HG03039 (cell line): ENCODE results near the gene SIRT6.
"Not testable (repeated sequence)": the region's sequence is repeated elsewhere in the genome, so short reads cannot be mapped to it uniquely, and the experiment has no call there.

Experiments
- ATAC-seq: cut with Tn5 transposase; IDR thresholded peaks from one replicate; pipeline ENCODE4 v1.9.1; 2021; ENCODE audit warnings: mild to moderate bottlenecking, moderate library complexity; ENCODE audit not compliant: unreplicated experiment

Gene SIRT6

DNA sequence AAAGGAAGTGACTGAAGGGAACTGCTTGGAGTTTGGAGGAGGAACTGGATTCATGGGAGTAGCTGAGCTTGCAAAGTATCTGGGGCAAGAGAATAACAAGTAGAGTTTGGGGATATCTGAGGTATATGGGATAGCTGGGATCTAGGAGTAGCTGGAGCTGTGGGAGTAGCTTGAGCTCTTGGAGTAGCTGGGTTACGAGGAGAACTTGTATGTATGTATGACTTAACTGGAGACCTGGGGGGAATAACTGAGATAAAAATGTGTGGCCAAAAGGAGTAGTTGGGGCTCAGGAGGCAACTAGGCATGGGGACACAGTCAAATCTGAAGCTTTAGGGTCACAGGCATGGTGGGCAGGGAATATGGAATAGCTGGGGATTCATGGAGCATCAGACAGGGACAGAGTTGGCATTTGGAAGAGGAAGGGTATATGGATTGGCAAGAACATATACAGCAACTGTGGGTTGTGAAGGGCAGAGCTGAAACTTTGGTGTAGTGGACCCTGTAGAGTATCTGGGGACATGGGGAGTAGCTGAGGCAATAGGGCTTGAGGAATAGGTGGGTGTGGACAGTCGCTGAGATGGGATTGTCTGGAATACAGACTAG, 18.7 kb upstream of the SIRT6 start:
- ATAC-seq: no peak

DNA sequence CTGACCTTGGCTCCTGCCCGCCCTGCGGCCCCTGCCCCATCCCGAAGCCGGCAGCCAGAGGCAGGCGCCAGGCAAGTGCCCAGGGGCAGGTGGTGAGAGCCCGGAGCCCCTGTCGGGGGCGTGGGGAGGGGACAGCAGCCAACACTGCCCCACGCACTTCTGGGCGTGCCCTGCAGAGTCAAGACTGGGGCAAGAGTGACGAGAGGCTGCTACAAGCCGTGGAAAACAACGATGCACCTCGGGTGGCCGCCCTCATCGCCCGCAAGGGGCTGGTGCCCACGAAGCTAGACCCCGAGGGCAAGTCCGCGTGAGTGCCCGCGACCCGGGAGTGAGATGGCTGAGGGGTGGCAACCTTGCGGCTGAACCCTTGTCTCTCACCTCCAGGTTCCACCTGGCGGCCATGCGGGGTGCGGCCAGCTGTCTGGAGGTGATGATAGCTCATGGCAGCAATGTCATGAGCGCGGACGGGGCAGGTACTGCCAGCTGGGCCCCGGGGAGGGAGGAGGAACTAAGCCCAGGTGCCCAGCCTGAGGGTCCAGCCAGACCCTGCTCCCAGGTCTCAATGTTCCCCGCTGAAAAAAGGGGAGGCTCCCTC, 17.4 kb upstream of the SIRT6 start:
- ATAC-seq: no peak

DNA sequence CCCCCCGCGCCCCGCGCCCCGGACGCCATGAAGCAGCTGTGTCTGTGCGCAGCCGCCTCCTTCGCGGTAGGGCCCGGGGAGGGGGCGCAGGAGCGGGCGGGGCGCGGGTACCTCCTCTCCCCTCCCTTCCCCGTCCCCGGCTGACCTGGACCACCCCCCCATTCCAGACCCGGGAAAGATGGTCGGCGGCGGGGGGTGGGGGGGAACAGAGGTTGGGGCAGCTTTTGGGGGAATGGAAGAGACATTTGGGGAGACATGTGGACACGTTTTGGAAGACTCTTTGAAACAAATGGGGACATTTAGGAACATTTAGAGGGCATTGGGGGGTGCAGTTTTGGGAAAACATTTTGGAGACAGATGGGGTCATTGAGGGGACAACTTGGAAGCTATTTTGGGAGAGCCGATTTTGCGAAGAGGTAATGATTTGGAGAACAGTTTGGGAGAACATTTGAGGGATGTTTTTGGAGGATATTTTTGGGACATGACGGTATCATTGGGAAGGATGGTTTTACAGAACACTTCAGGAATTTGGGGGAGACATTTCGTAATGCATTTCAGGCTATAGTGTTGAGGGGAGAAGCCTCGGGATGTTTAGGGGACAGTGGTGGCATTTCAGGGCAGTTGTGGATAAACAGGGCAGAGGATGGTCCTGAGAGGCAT, 16.2 kb upstream of the SIRT6 start:
- no peak for ATAC-seq

DNA sequence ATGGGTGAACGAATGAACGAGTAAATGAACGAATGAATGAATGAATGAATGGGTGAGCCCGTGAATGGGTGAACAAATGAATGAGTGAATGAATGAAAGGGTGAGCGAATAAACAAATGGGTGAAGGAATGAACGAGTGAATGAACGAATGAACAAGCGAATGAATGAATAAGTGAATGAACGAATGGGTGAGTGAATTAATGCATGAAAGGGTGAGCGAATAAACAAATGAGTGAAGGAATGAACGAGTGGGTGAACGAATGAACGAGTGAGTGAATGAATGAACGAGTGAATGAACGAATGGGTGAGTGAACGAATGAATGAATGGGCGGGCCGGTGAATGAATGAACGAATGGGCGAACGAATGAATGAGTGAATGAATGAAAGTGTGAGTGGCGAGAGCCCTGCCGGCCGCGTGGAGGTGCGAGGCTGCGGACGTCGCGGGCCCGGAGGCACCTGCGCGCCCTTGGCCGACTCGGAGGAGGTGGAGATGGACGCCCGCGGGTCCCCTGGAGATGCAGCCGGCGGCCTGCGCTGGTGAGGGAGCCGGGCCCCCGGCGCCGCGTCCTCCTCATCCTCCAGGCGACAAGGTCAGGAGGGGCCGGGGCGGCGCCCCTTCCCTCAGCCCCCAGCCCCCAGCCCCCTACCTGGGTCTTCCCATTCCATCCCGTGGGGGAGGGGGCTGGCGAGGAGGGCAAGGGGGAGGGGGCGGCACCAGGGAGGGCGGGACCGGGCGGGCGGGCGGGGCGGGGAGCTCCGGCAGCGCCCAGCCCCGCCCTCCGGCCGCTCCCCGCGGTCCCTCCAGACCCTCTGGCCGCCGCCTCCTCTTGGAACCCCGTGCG, 15.5 kb upstream of the SIRT6 start:
- ATAC-seq: no peak

DNA sequence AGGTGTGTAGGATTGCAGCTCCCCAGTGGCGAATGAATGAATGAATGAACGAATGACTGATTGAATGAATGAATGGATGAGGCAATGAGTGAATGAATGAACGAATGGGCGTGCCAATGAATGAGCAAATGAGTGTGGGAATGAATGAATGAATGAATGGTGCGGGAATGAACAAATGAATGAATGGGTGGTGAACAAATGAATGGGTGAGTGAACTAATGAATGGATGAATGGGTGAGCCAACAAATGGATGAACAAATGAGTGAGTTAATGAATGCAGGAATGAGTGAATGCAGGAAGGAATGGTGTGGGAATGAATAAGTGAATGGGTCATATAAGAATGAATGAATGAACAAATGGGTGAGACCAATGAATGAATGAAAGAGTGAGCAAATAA, 14.9 kb upstream of the SIRT6 start:
- ATAC-seq: no peak

GRCh38 chr19:4196587-4197148, 14.3 kb upstream of the SIRT6 start:
- ATAC-seq: no peak

- no peak for ATAC-seq
These were observed 13.6 kb upstream of the SIRT6 start for GRCh38 chr19:4196009-4196408.

GRCh38 chr19:4194353-4194752, 12.0 kb upstream of the SIRT6 start:
- ATAC-seq: no peak

GRCh38 chr19:4192537-4192936, 10.2 kb upstream of the SIRT6 start:
- ATAC-seq: not testable (repeated sequence)

DNA sequence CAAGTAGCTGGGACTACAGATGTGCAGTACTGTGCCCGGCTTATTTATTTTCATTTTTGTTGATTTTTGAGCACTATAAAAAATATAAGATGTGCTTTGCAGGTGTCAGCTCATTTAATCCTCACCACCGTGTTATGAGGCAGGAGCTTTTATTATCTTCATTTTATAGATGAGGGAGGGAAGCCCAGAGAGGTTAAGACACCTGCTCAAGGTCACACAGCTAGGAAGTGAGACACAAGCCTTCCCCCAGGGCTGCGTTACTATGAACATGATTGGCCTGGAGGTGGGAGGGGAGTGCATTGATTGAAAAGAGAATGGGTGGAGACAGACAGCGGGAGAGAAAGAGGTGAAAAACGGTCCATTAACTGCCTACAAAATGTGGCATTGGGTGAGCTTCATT, 7.3 kb upstream of the SIRT6 start:
- ATAC-seq: no peak

- ATAC-seq: no peak
These were observed 5.2 kb upstream of the SIRT6 start for GRCh38 chr19:4187313-4188122.

DNA sequence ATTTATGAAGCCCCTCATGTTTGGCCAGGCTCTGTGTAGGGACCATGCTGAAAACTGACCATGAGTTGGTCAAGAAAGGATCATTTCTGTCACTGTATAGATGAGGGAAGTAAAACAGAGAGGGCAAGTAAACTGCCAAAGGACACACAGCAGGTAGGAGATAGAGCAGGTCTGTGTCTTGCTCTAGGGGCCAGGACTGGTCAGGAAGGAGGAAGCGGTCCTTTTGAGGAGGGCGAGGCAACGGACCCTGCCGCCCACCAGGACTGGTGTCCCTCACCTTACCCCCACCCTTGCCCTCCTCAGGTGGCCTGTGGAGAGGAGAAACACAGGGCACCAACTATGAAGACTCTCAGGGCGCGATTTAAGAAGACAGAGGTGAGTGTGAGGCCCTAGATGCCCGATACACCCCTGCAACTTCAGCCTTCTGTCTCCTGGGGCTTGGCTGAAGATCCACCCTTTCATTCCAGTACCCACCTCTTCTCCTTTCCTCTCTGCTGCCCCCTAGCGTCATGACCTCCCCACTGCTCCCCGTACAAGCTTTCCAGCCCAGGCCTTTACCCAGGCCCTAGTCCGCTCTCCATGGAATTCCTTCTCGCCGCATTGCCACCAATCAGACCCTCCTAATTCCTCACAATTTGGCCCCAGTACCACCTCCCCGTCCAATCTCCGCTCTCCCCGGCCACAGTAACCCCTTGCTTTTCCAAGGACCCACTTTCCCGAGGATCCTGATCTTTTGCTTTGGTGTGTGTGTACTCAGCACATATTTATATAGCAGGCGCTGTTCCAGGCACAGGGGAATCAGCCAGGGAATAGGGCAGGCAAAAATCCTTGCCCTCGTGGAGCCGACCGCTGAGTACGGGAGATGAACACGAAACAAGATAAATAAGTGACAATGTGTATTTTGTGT, 4.0 kb upstream of the SIRT6 start:
- ATAC-seq: no peak

GRCh38 chr19:4185413-4186086, 3.2 kb upstream of the SIRT6 start:
- no peak for ATAC-seq

GRCh38 chr19:4184718-4185352, 2.5 kb upstream of the SIRT6 start:
- ATAC-seq: no peak

DNA sequence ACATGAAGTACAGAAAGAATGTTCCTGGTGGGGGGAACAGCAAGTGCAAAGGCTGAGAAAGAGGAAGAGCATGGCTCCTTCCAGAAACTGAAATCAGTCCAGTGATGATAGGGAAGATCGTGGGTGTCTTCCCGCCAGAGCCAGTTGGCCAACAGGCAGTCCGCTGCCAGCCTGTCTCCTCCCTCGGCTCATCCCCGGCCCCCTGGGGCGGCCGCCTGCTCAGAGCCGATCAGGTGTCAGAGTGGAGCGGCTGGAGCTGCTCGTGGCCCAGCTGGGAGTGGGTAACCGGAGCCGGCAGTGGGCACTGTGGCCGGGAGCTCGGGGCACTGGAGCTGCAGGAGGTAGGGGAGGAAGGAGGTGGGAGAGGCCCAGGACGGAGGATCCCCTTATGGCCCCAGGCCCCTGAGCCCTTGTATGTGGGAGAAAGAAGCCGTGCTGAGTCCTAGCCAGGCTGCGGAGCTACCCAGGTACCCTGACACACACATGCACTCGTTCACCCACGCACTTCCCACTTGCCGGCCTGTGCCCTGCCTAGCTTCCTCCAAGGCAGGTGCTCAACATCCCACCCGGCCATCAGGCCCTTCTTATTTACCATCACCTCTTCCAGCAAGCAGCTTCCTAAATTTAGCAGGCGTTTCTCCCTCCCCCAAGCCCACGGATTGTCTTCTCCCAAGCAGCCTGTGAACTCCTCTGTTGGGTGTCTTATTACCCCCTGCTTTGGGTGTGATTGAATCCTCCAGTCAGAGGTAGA, 1.8 kb upstream of the SIRT6 start:
- ATAC-seq: no peak

DNA sequence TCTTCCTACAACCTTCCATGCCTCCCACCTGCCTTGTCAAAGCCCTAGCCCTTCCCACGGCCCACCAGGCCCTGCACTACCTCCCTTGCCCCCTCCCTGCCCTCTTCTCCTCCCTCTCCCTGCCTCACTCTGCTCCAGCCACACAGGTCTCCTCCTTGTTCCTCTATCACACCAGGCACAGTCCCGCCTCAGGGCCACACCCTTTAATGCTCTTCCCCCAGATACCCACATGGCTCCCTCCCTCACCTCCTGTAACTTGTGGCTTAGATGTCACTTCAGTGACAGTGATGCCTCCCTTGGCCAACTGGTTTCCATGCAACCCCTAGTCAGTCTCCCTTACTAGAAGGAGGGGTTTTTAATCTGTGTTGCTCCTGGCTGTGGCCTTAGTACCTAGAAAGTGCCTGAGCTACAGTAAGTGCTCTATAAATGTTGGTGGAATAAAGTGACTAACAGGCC, 1.3 kb downstream of the SIRT6 start:
- ATAC-seq: no peak

GRCh38 chr19:4178990-4179389, 3.4 kb downstream of the SIRT6 start:
- no peak for ATAC-seq

DNA sequence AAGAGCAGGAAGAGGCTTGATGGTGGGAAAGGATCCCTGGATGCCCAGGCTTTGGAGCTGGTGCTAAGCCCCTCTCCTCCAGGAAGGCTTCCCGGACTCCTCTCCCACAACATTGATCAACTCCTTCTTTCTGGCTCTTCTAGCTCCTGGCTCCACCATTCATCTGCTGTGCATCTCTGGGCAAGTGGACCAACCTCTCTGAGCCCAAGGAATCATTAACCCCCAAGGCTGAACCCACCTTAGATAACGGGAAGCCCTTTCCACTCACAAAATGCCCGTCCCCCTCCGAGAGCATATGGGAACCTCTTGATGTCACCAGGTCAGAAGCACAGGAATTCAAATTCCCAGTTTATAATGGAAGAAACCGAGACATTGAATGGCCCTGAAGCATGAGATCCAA, 5.2 kb downstream of the SIRT6 start:
- no peak for ATAC-seq
